ENCODE results near the gene ZSCAN5A.
A peak's percentile ranks its signal among the peaks of the same experiment; 100 is the strongest.
"Not testable (repeated sequence)": the region's sequence is repeated elsewhere in the genome, so short reads cannot be mapped to it uniquely, and the experiment has no call there.

ZSCAN5A gene

GRCh38 chr19:56269348-56269747 lies 45.3 kb downstream of the ZSCAN5A start:
- no peak for DNase-seq

- no peak for DNase-seq
These were observed 48.6 kb downstream of the ZSCAN5A start for GRCh38 chr19:56266051-56266450.

GRCh38 chr19:56263319-56263718 lies 51.3 kb downstream of the ZSCAN5A start:
- DNase-seq = no peak

- DNase-seq = not testable (repeated sequence)
These were observed 52.7 kb downstream of the ZSCAN5A start for GRCh38 chr19:56261932-56262331.

GRCh38 chr19:56261145-56261544 lies 53.5 kb downstream of the ZSCAN5A start:
- no peak for DNase-seq

GRCh38 chr19:56258272-56258671 lies 56.4 kb downstream of the ZSCAN5A start:
- no peak for DNase-seq

GRCh38 chr19:56253737-56254136 lies 60.9 kb downstream of the ZSCAN5A start:
- peak; percentile 55 for DNase-seq

- peak; percentile 70 for DNase-seq
These were observed 61.8 kb downstream of the ZSCAN5A start for GRCh38 chr19:56252699-56253422.

- not testable (repeated sequence) for DNase-seq
These were observed 65.8 kb downstream of the ZSCAN5A start for GRCh38 chr19:56248736-56249338.

- DNase-seq = not testable (repeated sequence)
These were observed 68.9 kb downstream of the ZSCAN5A start for GRCh38 chr19:56245764-56246163.

- DNase-seq = no peak
These were observed 69.4 kb downstream of the ZSCAN5A start for GRCh38 chr19:56245121-56245740.

- DNase-seq = no peak
These were observed 91.2 kb downstream of the ZSCAN5A start for GRCh38 chr19:56223481-56223880.

GRCh38 chr19:56222901-56223300 lies 91.7 kb downstream of the ZSCAN5A start:
- no peak for DNase-seq

GRCh38 chr19:56221851-56222250 lies 92.8 kb downstream of the ZSCAN5A start:
- no peak for DNase-seq

GRCh38 chr19:56221442-56221841 lies 93.2 kb downstream of the ZSCAN5A start:
- DNase-seq = peak; percentile 1

- no peak for DNase-seq
These were observed 95.7 kb downstream of the ZSCAN5A start for GRCh38 chr19:56218961-56219360.

GRCh38 chr19:56217039-56217949 lies 97.3 kb downstream of the ZSCAN5A start:
- no peak for DNase-seq

GRCh38 chr19:56211718-56212117 lies 102.9 kb downstream of the ZSCAN5A start:
- no peak for DNase-seq

- DNase-seq = not testable (repeated sequence)
These were observed 104.6 kb downstream of the ZSCAN5A start for GRCh38 chr19:56210036-56210435.

GRCh38 chr19:56209091-56209490 lies 105.5 kb downstream of the ZSCAN5A start:
- DNase-seq = no peak

GRCh38 chr19:56207581-56207980 lies 107.1 kb downstream of the ZSCAN5A start:
- DNase-seq = not testable (repeated sequence)

- DNase-seq = no peak
These were observed 112.7 kb downstream of the ZSCAN5A start, which contains the start of gene ZSCAN5C for GRCh38 chr19:56201973-56202372. Gene ZSCAN5C, plus strand, starts transcription at chr19:56202273. Its CDS starts 3,641 bp downstream, at chr19:56205914.

GRCh38 chr19:56199687-56200086 lies 115.0 kb downstream of the ZSCAN5A start:
- no peak for DNase-seq
